IMR-90 (cell line): ENCODE results near the gene FLT3LG. TPM values are rescaled to one million over a fixed set of nuclear protein-coding genes. Genes with fewer than 3 reads are reported as not detected.
A peak's percentile ranks its signal among the peaks of the same experiment; 100 is the strongest.

Experiments
- ATAC-seq: fragments of 200-7000 bp; cut with Tn5 transposase; 2 replicates; pipeline ENCODE4 v1.9.1; 2020; ENCODE audit warnings: low read depth, mild to moderate bottlenecking, moderate library complexity
- BruUV-seq: library from RNA; stranded (reverse); fragments of 400-500 nt; replicated peaks from 2 replicates; lab custom pipeline; 2021; lab: Mats Ljungman, UMichigan
- CTCF ChIA-PET: fragments of 300-600 bp; formaldehyde crosslinking; extraction: SDS; loops from one replicate; lab custom pipeline; 2021; ENCODE audit warnings: antibody characterized with exemption; lab: Yijun Ruan, JAX
- POLR2A ChIA-PET: fragments of 300-600 bp; sonication (Branson Sonifier 250); formaldehyde crosslinking; loops from one replicate; lab custom pipeline; 2022; ENCODE audit warnings: antibody characterized with exemption; ENCODE audit not compliant: unreplicated experiment; lab: Charles Lee
- DNase-seq: peaks from one replicate; pipeline ENCODE4 v3.0.0; 2013
- H2AFZ ChIP-seq: replicated peaks from 2 replicates; pipeline ENCODE3; 2013; ENCODE audit warnings: low read length, mild to moderate bottlenecking; ENCODE audit not compliant: poor library complexity
- H2AK5ac ChIP-seq: 2 replicates; pipeline ENCODE4 v1.6.1; 2013; ENCODE audit warnings: low read depth, low read length, inconsistent platforms
- H2AK9ac ChIP-seq: replicated peaks from 2 replicates; pipeline ENCODE3; 2013; ENCODE audit warnings: mild to moderate bottlenecking, low read depth, low read length, moderate library complexity; ENCODE audit not compliant: poor library complexity
- H2BK120ac ChIP-seq: 2 replicates; pipeline ENCODE4 v1.6.1; 2013; ENCODE audit warnings: low read depth, low read length, inconsistent platforms
- H2BK15ac ChIP-seq: 3 replicates; pipeline ENCODE4 v1.6.1; 2013; ENCODE audit warnings: low read depth, low read length, inconsistent platforms
- H2BK20ac ChIP-seq: 2 replicates; pipeline ENCODE4 v1.6.1; 2013; ENCODE audit warnings: low read depth, mild to moderate bottlenecking, inconsistent platforms, low read length, moderate library complexity
- H2BK5ac ChIP-seq: 2 replicates; pipeline ENCODE4 v1.6.1; 2013; ENCODE audit warnings: mild to moderate bottlenecking, low read depth, low read length, inconsistent platforms; ENCODE audit not compliant: poor library complexity, severe bottlenecking
- H3K14ac ChIP-seq: replicated peaks from 2 replicates; pipeline ENCODE4 v1.6.1; 2013; ENCODE audit warnings: low read depth, low read length, inconsistent platforms
- H3K18ac ChIP-seq: 2 replicates; pipeline ENCODE4 v1.6.1; 2013; ENCODE audit warnings: low read depth, low read length, control low read depth
- H3K23ac ChIP-seq: 2 replicates; pipeline ENCODE4 v1.6.1; 2013; ENCODE audit warnings: low read depth, low read length, inconsistent platforms
- H3K27ac ChIP-seq: 2 replicates; pipeline ENCODE4 v1.5.1; 2013; ENCODE audit warnings: mild to moderate bottlenecking, control low read depth, low read length; ENCODE audit not compliant: insufficient read depth
- H3K27me3 ChIP-seq: 2 replicates; pipeline ENCODE4 v1.6.1; 2013; ENCODE audit warnings: low read length; ENCODE audit not compliant: control insufficient read depth, insufficient read depth
- H3K36me3 ChIP-seq: 2 replicates; pipeline ENCODE4 v1.6.1; 2013; ENCODE audit warnings: low read length, mixed read lengths; ENCODE audit not compliant: control insufficient read depth, insufficient read depth
- H3K4ac ChIP-seq: 2 replicates; pipeline ENCODE4 v1.6.1; 2013; ENCODE audit warnings: low read depth, low read length, inconsistent platforms
- H3K4me1 ChIP-seq: 2 replicates; pipeline ENCODE4 v1.6.1; 2013; ENCODE audit warnings: low read length, mixed read lengths; ENCODE audit not compliant: control insufficient read depth, insufficient read depth
- H3K4me2 ChIP-seq: 2 replicates; pipeline ENCODE4 v1.6.1; 2013; ENCODE audit warnings: low read depth, mild to moderate bottlenecking, control low read depth, low read length, moderate library complexity
- H3K4me3 ChIP-seq: 2 replicates; pipeline ENCODE4 v1.5.1; 2013; ENCODE audit warnings: low read depth, mild to moderate bottlenecking, control low read depth, low read length, moderate library complexity; ENCODE audit not compliant: insufficient read depth
- H3K56ac ChIP-seq: 2 replicates; pipeline ENCODE4 v1.6.1; 2013; ENCODE audit warnings: low read length, inconsistent platforms; ENCODE audit not compliant: insufficient read depth; ENCODE audit errors: extremely low read depth
- H3K79me1 ChIP-seq, 2 experiments: 2 replicates each; pipeline ENCODE4 v1.6.1; 2013; ENCODE audit warnings: low read length in 2 of 2, inconsistent platforms in 1 of 2, low read depth in 1 of 2
- H3K9ac ChIP-seq: 2 replicates; pipeline ENCODE4 v1.6.1; 2013; ENCODE audit warnings: low read depth, low read length, control low read depth
- H3K9me1 ChIP-seq: 2 replicates; pipeline ENCODE4 v1.6.1; 2013; ENCODE audit warnings: low read length, inconsistent platforms; ENCODE audit not compliant: insufficient read depth
- H3K9me3 ChIP-seq: 2 replicates; pipeline ENCODE4 v1.6.1; 2013; ENCODE audit warnings: low read length; ENCODE audit not compliant: control insufficient read depth, insufficient read depth
- H4K20me1 ChIP-seq: 2 replicates; pipeline ENCODE4 v1.6.1; 2013; ENCODE audit warnings: low read length, inconsistent platforms; ENCODE audit not compliant: insufficient read depth
- H4K5ac ChIP-seq: 2 replicates; pipeline ENCODE4 v1.6.1; 2013; ENCODE audit warnings: mild to moderate bottlenecking, low read depth, low read length, control low read depth
- H4K8ac ChIP-seq, 2 experiments: 2 replicates each; pipeline ENCODE4 v1.6.1; 2013; ENCODE audit warnings: low read depth in 2 of 2, low read length in 2 of 2, control low read depth in 1 of 2, inconsistent platforms in 1 of 2
- H4K91ac ChIP-seq: 2 replicates; pipeline ENCODE4 v1.6.1; 2013; ENCODE audit warnings: low read depth, low read length, inconsistent platforms; ENCODE audit not compliant: insufficient read depth
- BHLHE40 ChIP-seq: fragments of 150-350 bp; IDR thresholded peaks from 2 replicates; pipeline ENCODE4 v1.6.1; 2016; ENCODE audit warnings: mild to moderate bottlenecking, low read depth, low read length
- CHD1 ChIP-seq: IDR thresholded peaks from 2 replicates; pipeline ENCODE4 v1.6.1; 2012; ENCODE audit warnings: low read depth, low read length, improper control_type of control experiment
- FOS ChIP-seq: fragments of 150-350 bp; IDR thresholded peaks from 2 replicates; pipeline ENCODE4 v1.6.1; 2016; ENCODE audit warnings: low read depth, low read length
- MAFK ChIP-seq: IDR thresholded peaks from 2 replicates; pipeline ENCODE4 v1.6.1; 2012; ENCODE audit warnings: low read depth, low read length, improper control_type of control experiment
- RAD21 ChIP-seq: IDR thresholded peaks from 2 replicates; pipeline ENCODE4 v1.6.1; 2012; ENCODE audit warnings: low read length, improper control_type of control experiment
- SMC3 ChIP-seq: fragments of 150-350 bp; IDR thresholded peaks from 2 replicates; pipeline ENCODE4 v1.6.1; 2016; ENCODE audit warnings: low read depth, mild to moderate bottlenecking, antibody characterized with exemption, low read length, moderate library complexity
- WGBS, 2 experiments: methylation state at CpG; one replicate each; pipeline versions ENCODE4 v1.1.5 to v1.1.7; 2013; ENCODE audit warnings: missing lambda C conversion rate in 2 of 2; ENCODE audit not compliant: insufficient read length in 1 of 2; ENCODE audit errors: extremely low coverage in 2 of 2; 5-methylcytosine and 5-hydroxymethylcytosine counted together
- dilution Hi-C: fragments of 300-500 bp; cut with HindIII; formaldehyde crosslinking; loops from one replicate; pipeline ENCODE4 v1.14.3; 2018; ENCODE audit warnings: low sequenced_read_pairs; ENCODE audit not compliant: unreplicated experiment
- in situ Hi-C: fragments of 300-500 bp; cut with MboI; formaldehyde crosslinking; loops from 3 replicates; pipeline ENCODE4 v1.14.3; 2019; ENCODE audit warnings: low sequenced_read_pairs, inconsistent platforms, mixed read lengths
- intact Hi-C: fragments of 100-400 bp; cut with micrococcal nuclease; formaldehyde crosslinking; loops from 2 replicates; pipeline ENCODE4 v1.10.0; 2022
- polyA plus RNA-seq, 3 experiments: library from polyadenylated mRNA; depleted of rRNA; stranded (reverse); fragments of >200 nt; gene quantifications; 2 replicates each; pipeline ENCODE4 v1.2.3, GENCODE V29; 2012; ENCODE audit warnings: low replicate concordance in 1 of 3
- total RNA-seq: library from RNA; depleted of rRNA; stranded (reverse); fragments of >200 nt; gene quantifications from 2 replicates; pipeline ENCODE4 v1.2.3, GENCODE V29; 2012
- TF ChIP-seq, protein P1 (sequence below): fragments of 150-350 bp; IDR thresholded peaks from 2 replicates; pipeline ENCODE4 v1.6.1; 2016; ENCODE audit warnings: low read depth, mild to moderate bottlenecking, low read length, moderate library complexity, borderline replicate concordance

The FLT3LG gene
- total and polyA plus RNA-seq, 2 of the 4 experiments (the other 2 are of a cell fraction) = 0.90 to 8.3 TPM

DNA sequence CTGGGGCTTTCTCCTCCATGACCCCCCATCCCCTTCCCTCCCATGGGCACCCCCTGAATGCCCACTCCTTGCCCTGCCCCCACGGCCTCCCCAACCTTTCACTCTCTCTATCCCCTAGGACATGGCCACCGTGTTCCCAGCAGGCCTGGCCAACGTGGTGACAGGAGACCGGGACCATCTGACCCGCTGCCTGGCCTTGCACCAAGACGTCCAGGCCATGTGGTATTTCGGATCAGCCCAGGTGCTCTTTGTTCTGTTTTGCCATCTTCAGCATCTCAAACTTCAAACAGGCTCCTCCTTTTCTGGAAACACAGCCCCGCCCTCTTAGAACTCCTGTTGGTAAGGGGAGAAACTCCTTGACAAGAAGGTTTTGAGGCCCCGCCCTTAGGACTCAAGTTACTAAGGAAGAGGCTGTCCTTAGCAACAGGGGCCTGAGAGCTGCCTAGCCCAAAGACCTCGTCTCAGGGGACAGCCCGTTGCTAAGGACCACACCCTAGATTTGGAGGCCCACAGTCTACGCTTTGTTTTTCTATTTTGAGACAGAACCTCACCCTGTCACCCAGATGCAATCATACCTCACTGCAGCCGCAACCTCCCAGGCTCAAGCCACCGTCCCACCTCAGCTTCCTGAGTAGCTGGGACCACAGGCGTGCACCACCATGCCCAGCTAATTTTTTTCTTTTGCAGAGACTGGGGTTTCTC is 5.1 kb upstream of the FLT3LG start (continued):
- no peak for TF ChIP-seq SMC3

DNA sequence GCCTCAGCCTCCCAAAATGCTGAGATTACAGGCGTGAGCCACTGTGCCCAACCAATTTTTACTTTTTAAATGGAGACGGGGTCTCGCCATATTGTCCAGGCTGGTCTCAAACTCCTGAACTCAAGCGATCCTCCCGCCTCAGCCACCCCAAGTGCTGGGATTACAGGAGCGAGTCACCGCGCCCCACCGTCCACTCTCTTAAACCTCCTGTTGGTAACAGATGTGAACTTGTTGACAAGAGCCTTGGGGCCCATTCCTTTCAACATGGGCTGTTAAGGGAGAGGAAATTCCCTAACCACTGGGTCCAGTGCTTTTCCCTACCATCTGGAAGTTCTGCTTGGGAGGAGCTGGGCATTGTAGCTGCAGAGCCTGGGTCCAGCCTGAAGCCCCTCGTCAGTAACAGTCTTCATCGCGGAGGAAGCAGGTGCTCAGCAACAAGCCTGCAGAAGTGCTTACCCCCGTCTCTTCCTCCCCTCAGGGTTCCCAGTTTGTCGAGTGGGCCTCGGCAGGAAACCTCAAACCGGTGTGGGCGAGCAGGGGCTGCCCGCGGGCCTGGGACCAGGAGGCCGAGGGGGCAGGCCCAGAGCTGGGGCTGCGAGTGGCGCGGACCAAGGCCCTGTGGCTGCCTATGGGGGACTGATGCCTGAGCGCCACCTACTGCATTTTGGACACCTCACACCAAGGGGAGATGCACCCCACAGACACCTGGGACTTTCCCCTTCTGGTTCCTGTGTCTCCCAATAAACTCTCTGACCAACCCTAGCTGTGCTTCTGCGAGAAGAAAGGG is 4.0 kb upstream of the FLT3LG start:
- H4K5ac ChIP-seq = no peak overlapping the region
- no peak overlapping the region for H3K4me3 ChIP-seq
- dilution Hi-C loops = no loop called here
- no peak overlapping the region for H3K14ac ChIP-seq
- no peak overlapping the region for H3K9ac ChIP-seq
- in situ Hi-C loops = no loop called here
- H2AK9ac ChIP-seq = no peak overlapping the region
- no peak overlapping the region for H2BK20ac ChIP-seq
- TF ChIP-seq SMC3 = no peak
- TF ChIP-seq BHLHE40 = no peak
- no peak for TF ChIP-seq CHD1
- TF ChIP-seq RAD21 = no peak
- TF ChIP-seq, protein P1, sequence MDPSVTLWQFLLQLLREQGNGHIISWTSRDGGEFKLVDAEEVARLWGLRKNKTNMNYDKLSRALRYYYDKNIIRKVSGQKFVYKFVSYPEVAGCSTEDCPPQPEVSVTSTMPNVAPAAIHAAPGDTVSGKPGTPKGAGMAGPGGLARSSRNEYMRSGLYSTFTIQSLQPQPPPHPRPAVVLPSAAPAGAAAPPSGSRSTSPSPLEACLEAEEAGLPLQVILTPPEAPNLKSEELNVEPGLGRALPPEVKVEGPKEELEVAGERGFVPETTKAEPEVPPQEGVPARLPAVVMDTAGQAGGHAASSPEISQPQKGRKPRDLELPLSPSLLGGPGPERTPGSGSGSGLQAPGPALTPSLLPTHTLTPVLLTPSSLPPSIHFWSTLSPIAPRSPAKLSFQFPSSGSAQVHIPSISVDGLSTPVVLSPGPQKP = no peak
- TF ChIP-seq FOS = no peak
- no peak for TF ChIP-seq MAFK
- no peak overlapping the region for H3K4ac ChIP-seq
- no peak overlapping the region for H2BK120ac ChIP-seq
- peak; percentile 32 for DNase-seq
- H3K4me2 ChIP-seq = no peak overlapping the region
- ChIA-PET CTCF (no interaction called here), POLR2A (interaction anchor here (0.6 kb wide), 2 partner anchors 58 to 391 kb away, joined by 3 to 5 read pairs; partner anchors contain the start of gene RCN3)
- no peak overlapping the region for H3K56ac ChIP-seq
- H4K20me1 ChIP-seq = no peaks in the 10 kb centered on the region
- H3K9me3 ChIP-seq = no peaks in the 10 kb centered on the region
- no peak overlapping the region for H3K27ac ChIP-seq
- no peaks in the 10 kb centered on the region for H3K27me3 ChIP-seq
- ATAC-seq = no peak
- intact Hi-C loops = no loop called here
- BruUV-seq = no TSS peak
- H3K18ac ChIP-seq = no peak overlapping the region
- 98% methylated on average over 9 of the region's 25 CpGs; no CpG with 5 or more reads in 1 of the 2 experiments for WGBS, 2 experiments
- H2AK5ac ChIP-seq = no peak overlapping the region
- no peak overlapping the region for H2AFZ ChIP-seq
- H3K4me1 ChIP-seq = peaks cover 9% of the 10 kb centered on the region; the same call in 1 of the 2 replicates
- H2BK5ac ChIP-seq = no peak overlapping the region
- peaks cover 12% of the 10 kb centered on the region; the same call in 1 of the 2 replicates for H3K9me1 ChIP-seq
- peaks cover 0 to 6% of the 10 kb centered on the region in 2 experiments; a peak in 2 of 4 replicates for H3K79me1 ChIP-seq
- no peak overlapping the region for H4K91ac ChIP-seq
- H3K36me3 ChIP-seq = peaks cover 4% of the 10 kb centered on the region; the same call in 1 of the 2 replicates
- H4K8ac ChIP-seq = no peak overlapping the region
- H2BK15ac ChIP-seq = no peak overlapping the region
- no peak overlapping the region for H3K23ac ChIP-seq
